SK-N-SH (cell line): ENCODE measurements around the gene DGKI. TPM values are rescaled to one million over a fixed set of nuclear protein-coding genes. Genes with fewer than 3 reads are reported as not detected.

Source experiments
- CTCF ChIA-PET: fragments of 300-600, 350-600 bp; formaldehyde crosslinking; extraction: SDS; loops from one replicate; lab custom pipeline; 2021; lab: Yijun Ruan, JAX
- POLR2A ChIA-PET: fragments of 350-600 bp; sonication (Branson Sonifier 250); formaldehyde crosslinking; extraction: SDS; loops from one replicate; lab custom pipeline; 2020; ENCODE audit warnings: antibody characterized with exemption, inconsistent platforms; lab: Yijun Ruan, JAX
- DNase-seq: peaks from one replicate; pipeline ENCODE4 v3.0.0; 2012
- H2AFZ ChIP-seq: fragments of 200-600 bp; sonication (generic); 2 replicates; pipeline ENCODE4 v1.8.1; 2016; ENCODE audit warnings: antibody characterized with exemption, mild to moderate bottlenecking, low read depth
- H3F3A ChIP-seq: fragments of 200-600 bp; sonication (generic); replicated peaks from 2 replicates; pipeline ENCODE3; 2016; ENCODE audit warnings: antibody characterized with exemption, mild to moderate bottlenecking; ENCODE audit not compliant: insufficient read depth
- H3K27ac ChIP-seq, 2 experiments: fragments of 200-500 bp in 1 of 2; fragments of 200-600 bp in 1 of 2; sonication (Bioruptor generic) in 1 of 2; sonication (generic), shearing (Covaris generic) in 1 of 2; 2 replicates each; pipeline versions ENCODE4 v1.5.1 to v1.6.1; 2014 to 2016; ENCODE audit warnings: low read depth in 2 of 2, inconsistent platforms in 1 of 2, low read length in 1 of 2, mild to moderate bottlenecking in 1 of 2, mixed read lengths in 1 of 2
- H3K27me3 ChIP-seq: fragments of 200-600 bp; sonication (generic), shearing (Covaris generic); 2 replicates; pipeline ENCODE4 v1.6.1; 2016; ENCODE audit warnings: mixed run types; ENCODE audit not compliant: insufficient read depth
- H3K36me3 ChIP-seq, 2 experiments: fragments of 200-500 bp in 1 of 2; fragments of 200-600 bp in 1 of 2; sonication (Bioruptor generic) in 1 of 2; sonication (generic) in 1 of 2; replicated peaks in 1 of 2; 2 replicates each; pipeline versions ENCODE3 to v1.5.1; 2014 to 2016; ENCODE audit warnings: low read length in 1 of 2, mild to moderate bottlenecking in 1 of 2; ENCODE audit not compliant: insufficient read depth in 2 of 2, control insufficient read depth in 1 of 2
- H3K4me1 ChIP-seq, 2 experiments: fragments of 200-500 bp in 1 of 2; fragments of 200-600 bp in 1 of 2; sonication (Bioruptor generic) in 1 of 2; sonication (generic), shearing (Covaris generic) in 1 of 2; 2 replicates each; pipeline versions ENCODE4 v1.5.1 to v1.6.1; 2014 to 2016; ENCODE audit warnings: low read depth in 1 of 2, low read length in 1 of 2, mixed run types in 1 of 2; ENCODE audit not compliant: insufficient read depth in 2 of 2, control insufficient read depth in 1 of 2
- H3K4me2 ChIP-seq: fragments of 200-600 bp; sonication (generic), shearing (Covaris generic); 2 replicates; pipeline ENCODE4 v1.6.1; 2017; ENCODE audit warnings: mixed run types
- H3K4me3 ChIP-seq, 2 experiments: fragments of 200-500 bp in 1 of 2; fragments of 200-600 bp in 1 of 2; sonication (Bioruptor generic) in 1 of 2; sonication (generic), shearing (Covaris generic) in 1 of 2; 2 replicates each; pipeline versions ENCODE4 v1.5.1 to v1.8.1; 2014 to 2016; ENCODE audit warnings: low read depth in 2 of 2, inconsistent platforms in 1 of 2, low read length in 1 of 2, mild to moderate bottlenecking in 1 of 2, mixed read lengths in 1 of 2, moderate library complexity in 1 of 2
- H3K79me2 ChIP-seq: fragments of 200-600 bp; sonication (generic); 2 replicates; pipeline ENCODE4 v1.8.1; 2017; ENCODE audit warnings: mild to moderate bottlenecking; ENCODE audit not compliant: insufficient read depth
- H3K9ac ChIP-seq: fragments of 200-600 bp; sonication (generic); 2 replicates; pipeline ENCODE4 v1.6.1; 2017; ENCODE audit warnings: mixed run types
- H3K9me2 ChIP-seq: fragments of 200-600 bp; sonication (generic); 2 replicates; pipeline ENCODE4 v1.6.1; 2017; ENCODE audit warnings: mixed run types
- H3K9me3 ChIP-seq: fragments of 200-600 bp; sonication (generic); 2 replicates; pipeline ENCODE4 v1.6.1; 2017; ENCODE audit warnings: mixed run types, mild to moderate bottlenecking, moderate library complexity
- H4K20me1 ChIP-seq: fragments of 200-600 bp; sonication (generic); 2 replicates; pipeline ENCODE4 v1.6.1; 2017; ENCODE audit warnings: mild to moderate bottlenecking, mixed run types; ENCODE audit not compliant: insufficient read depth
- ELF1 ChIP-seq: IDR thresholded peaks from 2 replicates; pipeline ENCODE4 v1.4.0; 2012
- FOXJ3 ChIP-seq: sonication (generic); formaldehyde crosslinking; IDR thresholded peaks from 2 replicates; pipeline ENCODE4 v1.5.1; 2020; ENCODE audit warnings: mild to moderate bottlenecking, missing genetic modification reagents
- GABPA ChIP-seq: IDR thresholded peaks from 2 replicates; pipeline ENCODE4 v1.4.0; 2012; ENCODE audit warnings: low read depth, mild to moderate bottlenecking
- NFIC ChIP-seq: IDR thresholded peaks from 2 replicates; pipeline ENCODE4 v1.4.0; 2012; ENCODE audit warnings: borderline replicate concordance
- YY1 ChIP-seq: IDR thresholded peaks from 2 replicates; pipeline ENCODE4 v1.4.0; 2012; ENCODE audit warnings: low read depth, mild to moderate bottlenecking
- WGBS: methylation state at CpG from one replicate; pipeline ENCODE4 v1.1.6; 2017; ENCODE audit warnings: low lambda C conversion rate; 5-methylcytosine and 5-hydroxymethylcytosine counted together
- polyA plus RNA-seq, 3 experiments: library from polyadenylated mRNA; depleted of rRNA; stranded (reverse); fragments of >200 nt; gene quantifications; 2 replicates each; pipeline ENCODE4 v1.2.3, GENCODE V29; 2012
- small RNA-seq, 7 experiments: library from RNA; depleted of rRNA; stranded (forward); fragments of <200 nt; gene quantifications; one replicate each; pipeline ENCODE3, GENCODE V24; 2012

Gene DGKI
- polyA plus RNA-seq, 1 of the 3 experiments (the other 2 are of a cell fraction): 1.3 TPM

- CTCF ChIA-PET: interaction anchor here (2.2 kb wide), 1 partner anchor 162 kb away, joined by 9 read pairs; no protein-coding TSS in a partner anchor
- Histone ChIP-seq H3K36me3 (no peaks in the 10 kb centered on the region), H3K4me3 (no peak overlapping the region), H2AFZ (no peak overlapping the region), H3K27ac (no peak overlapping the region), H3K9me3 (no peaks in the 10 kb centered on the region), H3K9me2 (no peaks in the 10 kb centered on the region), H3K79me2 (no peaks in the 10 kb centered on the region), H3F3A (no peaks in the 10 kb centered on the region)
- 81% methylated on average over 8 of the region's 8 CpGs for WGBS
- POLR2A ChIA-PET: no interaction called here
- DNase-seq: no peak
- no peak for TF ChIP-seq YY1
- TF ChIP-seq GABPA: no peak
- TF ChIP-seq FOXJ3 (CRISPR knock-in tag): no peak
- TF ChIP-seq ELF1: no peak
- no peak for TF ChIP-seq NFIC
- TF ChIP-seq, all 33 proteins: peak for 0
- H3K4me2 ChIP-seq: no peak overlapping the region
- H3K4me1 ChIP-seq: peaks cover 0 to 6% of the 10 kb centered on the region in 2 experiments; a peak in 2 of 4 replicates
- no peak overlapping the region for H3K9ac ChIP-seq
- no peaks in the 10 kb centered on the region for H4K20me1 ChIP-seq
- H3K27me3 ChIP-seq: no peaks in the 10 kb centered on the region
These were observed 515.4 kb downstream of the DGKI start for GRCh38 chr7:137331378-137331777.

Small RNA genes lying within 50 kb of the gene (small RNA-seq; reads per million reads assigned to genes)
- gene AC090498.1: 0 to 29.4 (median 0.29) reads per million in 7 experiments

Other genes with a start within 250 kb of the DGKI start
- 22.9 and 23.5 TPM in 2 replicates for gene CREB3L2, start 155.1 kb upstream of the DGKI start, polyA plus RNA-seq (2012; rRNA removed)
- gene AKR1D1, start 229.5 kb upstream of the DGKI start, polyA plus RNA-seq (2012; rRNA removed): not detected in 2 replicates